AG09309 (cell line): ENCODE measurements around the gene ILKAP.

Source experiments
- DNase-seq: peaks from one replicate; pipeline ENCODE4 v3.0.0-alpha.2; 2010; ENCODE audit warnings: low read depth
- H3K4me3 ChIP-seq: 2 replicates; pipeline ENCODE4 v1.5.1; 2011; ENCODE audit warnings: mild to moderate bottlenecking, low read depth, low read length, moderate library complexity; ENCODE audit not compliant: control insufficient read depth
- CTCF ChIP-seq: IDR thresholded peaks from 2 replicates; pipeline ENCODE4 v1.5.1; 2011; ENCODE audit warnings: mild to moderate bottlenecking, low read depth, low read length, inconsistent platforms; ENCODE audit not compliant: insufficient read depth, control insufficient read depth; ENCODE audit errors: missing control alignments

ILKAP gene

GRCh38 chr2:238130111-238130695, 73.3 kb downstream of the ILKAP start:
- H3K4me3 ChIP-seq: no peak overlapping the region
- no peak for TF ChIP-seq CTCF
- DNase-seq: no peak

GRCh38 chr2:238129166-238130010, 74.1 kb downstream of the ILKAP start:
- no peak for TF ChIP-seq CTCF
- no peak overlapping the region for H3K4me3 ChIP-seq
- DNase-seq: no peak

GRCh38 chr2:238128534-238129001, 74.9 kb downstream of the ILKAP start:
- DNase-seq: no peak

GRCh38 chr2:238128061-238128440, 75.4 kb downstream of the ILKAP start:
- DNase-seq: no peak
- no peak overlapping the region for H3K4me3 ChIP-seq
- TF ChIP-seq CTCF: no peak

More at GRCh38 chr2:238128534-238129001, 74.9 kb downstream of the ILKAP start:
- TF ChIP-seq CTCF: no peak
- H3K4me3 ChIP-seq: no peak overlapping the region

- DNase-seq: no peak
- TF ChIP-seq CTCF: no peak
- H3K4me3 ChIP-seq: no peak overlapping the region
Measured at GRCh38 chr2:238127165-238128060, 76.1 kb downstream of the ILKAP start.

- no peak for TF ChIP-seq CTCF
- no peak overlapping the region for H3K4me3 ChIP-seq
- DNase-seq: no peak
Measured at GRCh38 chr2:238126775-238127164, 76.7 kb downstream of the ILKAP start.
